CD14-positive monocyte (primary cell): ENCODE data around the gene STK38. TPM values are rescaled to one million over a fixed set of nuclear protein-coding genes. Genes with fewer than 3 reads are reported as not detected.

ENCODE experiments used
- DNase-seq, 3 donors: peaks; one replicate each; pipeline ENCODE4 v3.0.0-alpha.2; 2011 to 2022
- H2AFZ ChIP-seq: 2 replicates; pipeline ENCODE4 v1.6.0; 2012; ENCODE audit warnings: mild to moderate bottlenecking, low read depth, low read length, inconsistent platforms; ENCODE audit not compliant: insufficient read depth, poor library complexity, severe bottlenecking
- H3K27ac ChIP-seq, 2 donors: 1 replicate in 1 of 2; 2 replicates in 1 of 2; pipeline ENCODE4 v1.5.1; 2012 to 2013; ENCODE audit warnings: low read length in 2 of 2, control low read depth in 1 of 2, inconsistent platforms in 1 of 2, low read depth in 1 of 2, mild to moderate bottlenecking in 1 of 2
- H3K27me3 ChIP-seq, 2 donors: one replicate each; pipeline versions ENCODE4 v1.6.0 to v1.6.1; 2011 to 2013; ENCODE audit warnings: low read length in 2 of 2; ENCODE audit not compliant: control insufficient read depth in 2 of 2, insufficient read depth in 2 of 2
- H3K36me3 ChIP-seq, 2 donors: replicated peaks in 1 of 2; 1 replicate in 1 of 2; 2 replicates in 1 of 2; pipeline versions ENCODE4 v1.5.1 to v1.6.1; 2012 to 2013; ENCODE audit warnings: low read length in 2 of 2, control low read depth in 1 of 2, inconsistent platforms in 1 of 2, mild to moderate bottlenecking in 1 of 2; ENCODE audit not compliant: insufficient read depth in 2 of 2, control insufficient read depth in 1 of 2
- H3K4me1 ChIP-seq, 2 donors: 1 replicate in 1 of 2; 2 replicates in 1 of 2; pipeline versions ENCODE4 v1.5.1 to v1.6.1; 2012 to 2013; ENCODE audit warnings: low read length in 2 of 2, control low read depth in 1 of 2, inconsistent platforms in 1 of 2, mild to moderate bottlenecking in 1 of 2, moderate library complexity in 1 of 2; ENCODE audit not compliant: insufficient read depth in 2 of 2, control insufficient read depth in 1 of 2
- H3K4me2 ChIP-seq: replicated peaks from 2 replicates; pipeline ENCODE3; 2012; ENCODE audit warnings: low read length, moderate library complexity, mild to moderate bottlenecking; ENCODE audit not compliant: poor library complexity, severe bottlenecking; ENCODE audit errors: extremely low read depth
- H3K4me3 ChIP-seq, 3 experiments: fragments of 200-600 bp in 1 of 3; sonication (generic) in 1 of 3; replicated peaks in 1 of 3; 1 replicate in 2 of 3; 2 replicates in 1 of 3; pipeline ENCODE4 v1.5.1; 2011 to 2013; ENCODE audit warnings: low read length in 3 of 3, mild to moderate bottlenecking in 3 of 3, control low read depth in 2 of 3, low read depth in 2 of 3, inconsistent platforms in 1 of 3, moderate library complexity in 1 of 3
- H3K79me2 ChIP-seq: 2 replicates; pipeline ENCODE4 v1.6.0; 2012; ENCODE audit warnings: mild to moderate bottlenecking, control low read depth, inconsistent platforms, low read length, moderate library complexity; ENCODE audit not compliant: insufficient read depth
- H3K9ac ChIP-seq: 2 replicates; pipeline ENCODE4 v1.6.0; 2017; ENCODE audit warnings: low read length, mild to moderate bottlenecking; ENCODE audit not compliant: insufficient read depth, poor library complexity, severe bottlenecking
- H3K9me3 ChIP-seq, 2 donors: replicated peaks in 1 of 2; 1 replicate in 1 of 2; 2 replicates in 1 of 2; pipeline versions ENCODE4 v1.5.1 to v1.6.1; 2012 to 2013; ENCODE audit warnings: low read length in 2 of 2, control low read depth in 1 of 2; ENCODE audit not compliant: control insufficient read depth in 1 of 2, insufficient read depth in 1 of 2
- H4K20me1 ChIP-seq: 2 replicates; pipeline ENCODE4 v1.6.0; 2012; ENCODE audit warnings: mild to moderate bottlenecking, low read length, control low read depth, moderate library complexity; ENCODE audit not compliant: insufficient read depth
- H3K27ac Mint-ChIP-seq, 7 donors: one replicate each; pipeline ENCODE4 v1.8.0; 2020; ENCODE audit warnings: mild to moderate bottlenecking in 7 of 7, mixed read lengths in 7 of 7, moderate library complexity in 6 of 7, inconsistent platforms in 2 of 7
- H3K27me3 Mint-ChIP-seq, 3 donors: one replicate each; pipeline ENCODE4 v1.8.0; 2021 to 2022; ENCODE audit warnings: low read depth in 3 of 3, mild to moderate bottlenecking in 3 of 3, mixed read lengths in 3 of 3, moderate library complexity in 3 of 3, inconsistent platforms in 1 of 3
- H3K36me3 Mint-ChIP-seq, 2 donors: one replicate each; pipeline ENCODE4 v1.8.0; 2020; ENCODE audit warnings: mixed read lengths in 2 of 2, inconsistent platforms in 1 of 2, mild to moderate bottlenecking in 1 of 2
- H3K4me1 Mint-ChIP-seq: one replicate; pipeline ENCODE4 v1.8.0; 2020; ENCODE audit warnings: mild to moderate bottlenecking, mixed read lengths
- H3K4me3 Mint-ChIP-seq, 2 donors: one replicate each; pipeline ENCODE4 v1.8.0; 2020; ENCODE audit warnings: mild to moderate bottlenecking in 2 of 2, mixed read lengths in 2 of 2, moderate library complexity in 1 of 2
- H3K9me3 Mint-ChIP-seq, 7 donors: one replicate each; pipeline ENCODE4 v1.8.0; 2020 to 2022; ENCODE audit warnings: mixed read lengths in 7 of 7, mild to moderate bottlenecking in 6 of 7, moderate library complexity in 6 of 7, inconsistent platforms in 2 of 7
- WGBS: methylation state at CpG from one replicate; pipeline ENCODE4 v1.1.5; 2013; ENCODE audit warnings: missing lambda C conversion rate; ENCODE audit not compliant: insufficient coverage; 5-methylcytosine and 5-hydroxymethylcytosine counted together
- intact Hi-C, 2 donors: fragments of 100-400 bp; cut with micrococcal nuclease; formaldehyde crosslinking; loops; one replicate each; pipeline versions ENCODE4 v1.15.0 to v1.15.1; 2023
- polyA plus RNA-seq, 3 donors: library from polyadenylated mRNA; depleted of rRNA in 1 of 3; unstranded in 2 of 3; stranded (reverse) in 1 of 3; fragments of 300-500 nt in 2 of 3; fragments of >200 nt in 1 of 3; fragmentation: Illumina TruSeq in 2 of 3; gene quantifications; 1 replicate in 2 of 3; 2 replicates in 1 of 3; pipeline ENCODE4 v1.2.3, GENCODE V29; 2012 to 2021
- TF ChIP-seq, protein P1 (sequence below): fragments of 200-600 bp; IDR thresholded peaks from one replicate; pipeline ENCODE4 v1.8.0; 2022; ENCODE audit warnings: antibody characterized with exemption, mild to moderate bottlenecking

Gene STK38
- polyA plus RNA-seq, 3 donors = 57.1 to 95.7 (median 58.4) TPM

DNA sequence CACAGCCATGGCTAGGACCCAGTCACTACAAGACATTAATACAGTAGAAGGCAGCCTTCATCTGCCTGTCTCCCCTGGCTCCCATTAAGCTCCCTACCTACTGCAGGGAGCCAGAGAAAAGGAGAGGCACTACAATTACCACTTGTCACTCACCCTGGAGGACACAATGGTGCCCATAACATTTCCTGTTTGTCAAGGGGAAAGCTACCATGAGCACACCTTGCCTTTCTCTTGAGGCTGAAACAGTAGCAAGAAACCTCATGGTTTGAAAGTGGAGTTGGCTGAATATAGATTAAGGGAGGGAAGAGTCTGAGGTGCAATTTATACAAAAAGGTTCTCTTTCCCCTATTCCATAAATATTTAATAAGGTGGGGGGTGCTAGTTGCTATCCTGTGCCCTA lies 27.9 kb downstream of the STK38 start:
- Histone ChIP-seq H3K9me3 (no peaks in the 10 kb centered on the region), H3K4me1 (no peaks in the 10 kb centered on the region), H2AFZ (no peak overlapping the region), H3K9ac (no peak overlapping the region), H3K27ac (peak overlapping the region in 1 of 2 donors; percentile 39), H3K4me2 (no peak overlapping the region), H3K4me3 (no peak overlapping the region), H4K20me1 (peaks cover 99% of the 10 kb centered on the region), H3K36me3 (peaks cover 94 to 100% of the 10 kb centered on the region in 2 donors), H3K79me2 (peaks cover 69% of the 10 kb centered on the region), H3K27me3 (no peaks in the 10 kb centered on the region)
- Mint-ChIP-seq H3K27me3 (no peaks in the 10 kb centered on the region), H3K4me3 (no peak overlapping the region), H3K4me1 (peaks cover 5% of the 10 kb centered on the region), H3K27ac (no peak overlapping the region), H3K9me3 (no peaks in the 10 kb centered on the region), H3K36me3 (peaks cover 82 to 92% of the 10 kb centered on the region in 2 donors)
- TF ChIP-seq, protein P1, sequence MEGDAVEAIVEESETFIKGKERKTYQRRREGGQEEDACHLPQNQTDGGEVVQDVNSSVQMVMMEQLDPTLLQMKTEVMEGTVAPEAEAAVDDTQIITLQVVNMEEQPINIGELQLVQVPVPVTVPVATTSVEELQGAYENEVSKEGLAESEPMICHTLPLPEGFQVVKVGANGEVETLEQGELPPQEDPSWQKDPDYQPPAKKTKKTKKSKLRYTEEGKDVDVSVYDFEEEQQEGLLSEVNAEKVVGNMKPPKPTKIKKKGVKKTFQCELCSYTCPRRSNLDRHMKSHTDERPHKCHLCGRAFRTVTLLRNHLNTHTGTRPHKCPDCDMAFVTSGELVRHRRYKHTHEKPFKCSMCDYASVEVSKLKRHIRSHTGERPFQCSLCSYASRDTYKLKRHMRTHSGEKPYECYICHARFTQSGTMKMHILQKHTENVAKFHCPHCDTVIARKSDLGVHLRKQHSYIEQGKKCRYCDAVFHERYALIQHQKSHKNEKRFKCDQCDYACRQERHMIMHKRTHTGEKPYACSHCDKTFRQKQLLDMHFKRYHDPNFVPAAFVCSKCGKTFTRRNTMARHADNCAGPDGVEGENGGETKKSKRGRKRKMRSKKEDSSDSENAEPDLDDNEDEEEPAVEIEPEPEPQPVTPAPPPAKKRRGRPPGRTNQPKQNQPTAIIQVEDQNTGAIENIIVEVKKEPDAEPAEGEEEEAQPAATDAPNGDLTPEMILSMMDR = no peak
- intact Hi-C loops = no loop called here
- no peak for DNase-seq

DNA sequence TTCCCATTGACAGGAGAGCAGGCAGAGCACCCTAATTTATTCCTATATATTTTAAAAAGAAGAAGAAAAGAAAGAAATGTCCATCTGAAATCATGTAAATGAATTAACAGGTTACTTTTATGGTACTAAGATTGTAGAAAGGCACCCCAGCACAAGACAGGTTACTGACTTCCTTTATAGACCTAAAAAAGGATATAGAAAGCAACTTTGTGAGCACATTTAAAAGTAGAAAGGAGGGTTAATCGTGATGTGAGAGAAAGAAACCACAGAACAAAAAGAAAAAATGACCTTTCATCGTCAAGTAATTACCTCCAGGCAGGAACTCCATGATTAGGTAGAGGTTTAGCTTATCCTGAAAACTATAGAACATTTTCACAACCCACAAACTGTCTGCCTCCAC lies 29.9 kb downstream of the STK38 start:
- DNase-seq = no peak
- no peaks in the 10 kb centered on the region for H3K9me3 ChIP-seq
- intact Hi-C loops = no loop called here
- H3K36me3 ChIP-seq = peaks cover 86 to 100% of the 10 kb centered on the region in 2 donors
- Mint-ChIP-seq H3K36me3 (peaks cover 75 to 90% of the 10 kb centered on the region in 2 donors), H3K9me3 (no peaks in the 10 kb centered on the region), H3K4me3 (no peak overlapping the region), H3K4me1 (peaks cover 5% of the 10 kb centered on the region), H3K27ac (no peak overlapping the region), H3K27me3 (no peaks in the 10 kb centered on the region)
- no peaks in the 10 kb centered on the region for H3K4me1 ChIP-seq
- no peak overlapping the region for H3K9ac ChIP-seq
- H4K20me1 ChIP-seq = peaks cover 86% of the 10 kb centered on the region
- H2AFZ ChIP-seq = no peak overlapping the region
- no CpG with 5 or more reads among the region's 2 CpGs for WGBS
- no peaks in the 10 kb centered on the region for H3K27me3 ChIP-seq
- H3K4me3 ChIP-seq = no peak overlapping the region
- H3K79me2 ChIP-seq = peaks cover 54% of the 10 kb centered on the region
- H3K27ac ChIP-seq = peak overlapping the region in 1 of 2 donors; percentile 6
- no peak overlapping the region for H3K4me2 ChIP-seq
- TF ChIP-seq, protein P1 = no peak
